SKM-1 (cell line): Measurements from ENCODE around the gene NR5A1.

Experiments
- DNase-seq: peaks from one replicate; lab custom pipeline; 2025; ENCODE audit not compliant: unreplicated experiment; lab: John Stamatoyannopoulos, UW

The NR5A1 gene

GRCh38 chr9:124467410-124468060 is 39.7 kb downstream of the NR5A1 start:
- no peak for DNase-seq

DNA sequence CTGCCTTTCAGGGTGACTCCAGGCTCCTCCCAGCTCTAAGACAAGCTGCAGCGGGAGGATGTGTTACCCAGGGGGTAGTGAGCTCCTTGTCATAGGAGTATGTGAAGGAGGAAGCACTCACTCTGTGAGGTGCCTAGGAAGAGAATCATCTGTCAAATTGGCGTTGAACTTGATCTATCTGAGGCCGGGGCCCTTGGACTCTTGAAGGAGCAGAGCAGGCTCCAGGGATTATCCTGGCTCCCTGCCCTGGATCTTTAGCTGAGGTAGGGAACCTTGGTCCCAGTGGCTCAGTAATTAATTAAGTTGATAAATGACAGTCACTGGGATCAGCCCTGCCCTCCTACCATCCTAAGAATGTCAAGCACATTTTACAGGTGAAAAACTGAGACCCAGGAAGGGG is 41.5 kb downstream of the NR5A1 start:
- no peak for DNase-seq

GRCh38 chr9:124462739-124463138 is 44.5 kb downstream of the NR5A1 start:
- DNase-seq, result no peak

- no peak for DNase-seq
Observed at GRCh38 chr9:124458441-124458840, 48.8 kb downstream of the NR5A1 start.

GRCh38 chr9:124457887-124458431 is 49.2 kb downstream of the NR5A1 start:
- no peak for DNase-seq

- DNase-seq, result no peak
Observed at GRCh38 chr9:124457079-124457886, 49.9 kb downstream of the NR5A1 start.

- DNase-seq, result no peak
Observed at GRCh38 chr9:124456341-124457078, 50.7 kb downstream of the NR5A1 start.

DNA sequence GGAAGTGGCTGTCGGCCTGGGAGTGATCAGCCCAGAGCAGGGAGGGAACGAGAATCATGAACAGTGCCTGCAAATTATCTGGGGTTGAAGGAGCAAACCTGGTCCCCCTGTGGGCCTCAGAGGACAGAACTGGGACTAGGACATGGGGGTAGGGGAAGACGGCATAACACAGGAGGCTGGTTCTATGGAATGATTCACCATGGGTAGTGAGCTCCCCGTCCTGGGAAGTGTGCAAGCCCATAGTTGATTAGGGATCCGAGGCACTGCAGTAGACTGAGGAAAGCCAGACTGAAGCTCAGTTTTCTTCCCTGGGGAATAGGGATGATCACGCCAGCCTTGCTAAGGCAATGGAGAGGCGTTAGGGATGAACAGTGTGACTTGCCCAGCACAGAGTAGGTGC is 51.4 kb downstream of the NR5A1 start:
- no peak for DNase-seq

GRCh38 chr9:124454791-124455443 is 52.3 kb downstream of the NR5A1 start:
- no peak for DNase-seq

GRCh38 chr9:124454296-124454695 is 52.9 kb downstream of the NR5A1 start:
- DNase-seq, result no peak

GRCh38 chr9:124453586-124454191 is 53.5 kb downstream of the NR5A1 start:
- DNase-seq, result no peak

DNA sequence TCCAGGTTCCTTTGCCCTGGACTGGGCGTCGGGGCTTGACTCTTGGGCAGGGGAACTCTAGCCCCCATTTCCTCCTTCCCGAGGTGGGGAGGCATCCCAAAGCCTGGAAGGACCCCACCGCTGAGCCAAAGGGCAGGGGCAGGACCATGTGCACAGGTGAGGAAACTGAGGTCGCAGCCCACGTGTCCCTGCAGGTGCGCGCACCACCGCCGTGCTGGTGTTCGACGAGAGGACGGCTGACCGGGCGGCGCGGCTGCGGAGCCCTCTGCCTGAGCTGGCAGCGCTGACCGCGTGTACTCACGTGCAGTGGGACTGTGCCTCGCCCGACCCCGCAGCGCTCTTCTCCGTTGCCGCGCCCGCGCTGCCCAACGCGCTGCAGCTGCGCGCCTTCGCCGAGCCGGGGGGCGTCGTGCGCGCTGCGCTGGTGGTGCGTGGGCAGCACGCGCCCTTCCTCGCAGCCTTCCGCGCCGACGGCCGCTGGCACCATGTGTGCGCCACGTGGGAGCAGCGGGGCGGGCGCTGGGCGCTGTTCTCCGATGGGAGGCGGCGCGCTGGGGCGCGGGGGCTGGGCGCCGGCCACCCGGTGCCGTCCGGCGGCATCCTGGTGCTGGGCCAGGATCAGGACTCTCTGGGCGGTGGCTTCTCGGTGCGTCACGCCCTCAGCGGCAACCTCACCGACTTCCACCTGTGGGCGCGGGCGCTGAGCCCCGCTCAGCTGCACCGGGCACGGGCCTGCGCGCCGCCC is 54.2 kb downstream of the NR5A1 start:
- DNase-seq, result no peak

DNA sequence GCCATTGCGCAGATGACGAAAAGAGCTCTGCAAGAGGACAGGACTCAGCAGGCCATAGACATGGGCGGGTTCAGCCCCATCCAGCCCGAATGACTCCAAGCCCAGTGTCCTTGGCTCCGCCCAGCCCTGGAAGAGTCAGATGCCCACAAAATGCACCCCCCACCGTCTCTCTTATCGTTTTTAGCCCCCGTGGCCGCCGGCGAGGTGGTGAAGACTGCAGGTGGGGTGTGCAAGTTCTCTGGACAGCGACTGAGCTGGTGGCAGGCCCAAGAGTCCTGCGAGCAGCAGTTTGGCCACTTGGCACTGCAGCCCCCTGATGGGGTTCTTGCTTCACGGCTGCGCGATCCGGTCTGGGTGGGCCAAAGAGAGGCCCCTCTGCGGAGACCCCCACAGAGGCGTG is 54.9 kb downstream of the NR5A1 start:
- no peak for DNase-seq

DNA sequence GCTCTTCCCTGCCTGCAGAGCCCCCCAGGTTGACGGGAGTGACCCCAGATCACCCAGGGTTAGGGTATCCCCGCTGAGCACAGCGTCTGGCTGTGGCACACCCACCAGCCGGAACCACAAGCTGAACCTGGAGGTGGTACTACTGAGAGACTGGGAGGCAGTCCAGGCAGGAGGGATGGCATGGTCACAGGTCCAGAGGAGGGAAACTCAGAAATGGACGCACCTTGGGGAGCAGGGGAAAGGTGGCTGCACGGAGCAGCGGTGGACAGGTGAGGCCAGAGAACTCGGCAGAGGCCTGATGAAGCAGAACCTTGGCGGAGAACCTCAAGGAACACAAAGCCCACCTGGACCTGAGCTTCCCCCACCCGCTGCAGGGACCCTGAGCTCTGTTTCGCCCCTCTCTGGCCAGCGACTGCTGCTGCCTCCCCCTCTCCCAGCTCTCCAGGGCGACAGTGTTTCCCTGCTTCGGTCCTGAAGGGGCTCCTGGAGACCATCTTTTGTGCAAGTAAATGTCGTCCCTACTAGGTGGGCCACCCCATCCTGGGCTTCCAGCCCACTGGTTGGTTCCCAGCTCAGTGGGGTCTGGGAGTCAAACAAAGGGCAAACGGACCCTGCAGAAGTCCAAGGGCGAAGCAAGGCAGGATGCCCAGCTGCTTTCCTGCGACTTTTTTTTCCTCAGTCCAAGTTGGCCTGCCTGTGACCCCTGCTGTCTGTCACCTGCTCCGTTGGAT is 56.1 kb downstream of the NR5A1 start:
- DNase-seq, result no peak

- DNase-seq, result no peak
Observed at GRCh38 chr9:124450241-124450924, 56.8 kb downstream of the NR5A1 start, which contains the start of gene ADGRD2. Gene ADGRD2, plus strand, starts transcription at chr9:124450451. Its CDS starts 1,216 bp downstream, at chr9:124451667.

GRCh38 chr9:124449381-124450151 is 57.6 kb downstream of the NR5A1 start:
- DNase-seq, result no peak

GRCh38 chr9:124448019-124448418 is 59.2 kb downstream of the NR5A1 start:
- DNase-seq, result no peak

GRCh38 chr9:124447297-124447661 is 59.9 kb downstream of the NR5A1 start:
- DNase-seq, result no peak
